H1 (cell line): ENCODE results near the gene RDH11. TPM values are rescaled to one million over a fixed set of nuclear protein-coding genes. Genes with fewer than 3 reads are reported as not detected.

Experiments used
- CTCF ChIA-PET: fragments of 300-600 bp; sonication (Branson Sonifier 250); formaldehyde crosslinking; loops from one replicate; lab custom pipeline; 2021; ENCODE audit not compliant: partially characterized antibody; lab: Charles Lee
- POLR2A ChIA-PET: fragments of 300-600 bp; sonication (Branson Sonifier 250); formaldehyde crosslinking; loops from one replicate; lab custom pipeline; 2021; ENCODE audit warnings: inconsistent platforms; ENCODE audit not compliant: partially characterized antibody; lab: Charles Lee
- DNase-seq, 2 experiments: peaks; one replicate each; pipeline versions ENCODE4 v3.0.0 to v3.0.0-alpha.2; 2010 to 2022; ENCODE audit warnings: low spot score in 2 of 2, low read depth in 1 of 2, mixed read lengths in 1 of 2
- FAIRE-seq: peaks from 2 replicates; lab custom pipeline; 2011; peaks lifted over from hg19 to GRCh38; lab: Jason Lieb, UNC
- H2AFZ ChIP-seq: 2 replicates; pipeline ENCODE4 v1.8.1; 2012; ENCODE audit warnings: low read length, inconsistent platforms
- H2AK5ac ChIP-seq: 2 replicates; pipeline ENCODE4 v1.6.1; 2013; ENCODE audit warnings: low read depth, low read length
- H2BK120ac ChIP-seq: replicated peaks from 2 replicates; pipeline ENCODE3; 2013; ENCODE audit warnings: low read depth, low read length, inconsistent platforms
- H2BK12ac ChIP-seq: 2 replicates; pipeline ENCODE4 v1.6.1; 2013; ENCODE audit warnings: low read depth, low read length
- H2BK15ac ChIP-seq: 2 replicates; pipeline ENCODE4 v1.6.1; 2013; ENCODE audit warnings: low read length
- H2BK20ac ChIP-seq: 2 replicates; pipeline ENCODE4 v1.6.1; 2013; ENCODE audit warnings: low read length
- H2BK5ac ChIP-seq: 2 replicates; pipeline ENCODE4 v1.6.1; 2013; ENCODE audit warnings: low read depth, low read length
- H3K14ac ChIP-seq: 2 replicates; pipeline ENCODE4 v1.6.1; 2013; ENCODE audit warnings: inconsistent platforms; ENCODE audit not compliant: insufficient read length
- H3K18ac ChIP-seq: 2 replicates; pipeline ENCODE4 v1.6.1; 2013; ENCODE audit warnings: low read length; ENCODE audit errors: extremely low read depth
- H3K23ac ChIP-seq: 2 replicates; pipeline ENCODE4 v1.6.1; 2013; ENCODE audit warnings: inconsistent platforms; ENCODE audit not compliant: insufficient read length
- H3K23me2 ChIP-seq: 2 replicates; pipeline ENCODE4 v1.6.1; 2013; ENCODE audit warnings: low read depth, low read length
- H3K27ac ChIP-seq: 2 replicates; pipeline ENCODE4 v1.6.1; 2011; ENCODE audit warnings: low read depth, low read length, inconsistent platforms
- H3K27me3 ChIP-seq, 4 experiments: replicated peaks in 1 of 4; 1 replicate in 1 of 4; 2 replicates in 3 of 4; pipeline versions ENCODE4 v1.6.1 to v1.8.1; 2011 to 2013; ENCODE audit warnings: low read length in 3 of 4, mild to moderate bottlenecking in 3 of 4, inconsistent platforms in 2 of 4, mixed read lengths in 2 of 4, moderate library complexity in 1 of 4; ENCODE audit not compliant: control insufficient read depth in 3 of 4, insufficient read depth in 3 of 4; ENCODE audit errors: extremely low read depth in 1 of 4
- H3K36me3 ChIP-seq, 4 experiments: 2 replicates each; pipeline versions ENCODE4 v1.6.1 to v1.8.1; 2011 to 2013; ENCODE audit warnings: mild to moderate bottlenecking in 4 of 4, low read length in 3 of 4, moderate library complexity in 2 of 4, control low read depth in 1 of 4, inconsistent platforms in 1 of 4; ENCODE audit not compliant: insufficient read depth in 4 of 4, control insufficient read depth in 2 of 4
- H3K4ac ChIP-seq: replicated peaks from 2 replicates; pipeline ENCODE3; 2013; ENCODE audit warnings: low read length, low read depth, mixed read lengths, inconsistent platforms; ENCODE audit not compliant: insufficient read length
- H3K4me1 ChIP-seq, 4 experiments: replicated peaks in 1 of 4; 1 replicate in 1 of 4; 2 replicates in 3 of 4; pipeline versions ENCODE4 v1.6.1 to v1.8.1; 2011 to 2013; ENCODE audit warnings: low read length in 3 of 4, inconsistent platforms in 2 of 4, mixed read lengths in 1 of 4; ENCODE audit not compliant: insufficient read depth in 4 of 4, control insufficient read depth in 3 of 4
- H3K4me2 ChIP-seq, 2 experiments: 2 replicates each; pipeline versions ENCODE4 v1.6.1 to v1.8.1; 2011 to 2013; ENCODE audit warnings: low read depth in 2 of 2, low read length in 2 of 2, control low read depth in 1 of 2, inconsistent platforms in 1 of 2, mild to moderate bottlenecking in 1 of 2; ENCODE audit not compliant: insufficient read depth in 1 of 2
- H3K4me3 ChIP-seq, 4 experiments: fragments of 200-600, 300-600 bp in 1 of 4; sonication (generic), shearing (Covaris generic), sonication (Bioruptor Twin) in 1 of 4; 2 replicates each; pipeline versions ENCODE4 v1.5.1 to v1.8.1; 2011 to 2016; ENCODE audit warnings: low read length in 4 of 4, low read depth in 3 of 4, control low read depth in 2 of 4, inconsistent platforms in 2 of 4, mild to moderate bottlenecking in 2 of 4, mixed read lengths in 1 of 4, moderate library complexity in 1 of 4; ENCODE audit not compliant: insufficient read depth in 2 of 4; ENCODE audit errors: extremely low read depth in 1 of 4
- H3K56ac ChIP-seq: replicated peaks from 2 replicates; pipeline ENCODE3; 2013; ENCODE audit warnings: low read depth, mild to moderate bottlenecking, mixed read lengths, low read length, inconsistent platforms; ENCODE audit not compliant: insufficient read length
- H3K79me1 ChIP-seq: 2 replicates; pipeline ENCODE4 v1.6.1; 2013; ENCODE audit warnings: low read depth, low read length, control low read depth
- H3K79me2 ChIP-seq, 2 experiments: 2 replicates each; pipeline versions ENCODE4 v1.6.1 to v1.8.1; 2012 to 2013; ENCODE audit warnings: low read length in 2 of 2, mild to moderate bottlenecking in 2 of 2, inconsistent platforms in 1 of 2; ENCODE audit not compliant: insufficient read depth in 2 of 2, control insufficient read depth in 1 of 2
- H3K9ac ChIP-seq, 4 experiments: replicated peaks in 1 of 4; 1 replicate in 1 of 4; 2 replicates in 3 of 4; pipeline versions ENCODE4 v1.6.1 to v1.8.1; 2011 to 2013; ENCODE audit warnings: low read depth in 3 of 4, low read length in 3 of 4, control low read depth in 2 of 4, mild to moderate bottlenecking in 2 of 4, moderate library complexity in 2 of 4, inconsistent platforms in 1 of 4; ENCODE audit errors: extremely low read depth in 1 of 4
- H3K9me3 ChIP-seq, 2 experiments: 2 replicates each; pipeline versions ENCODE4 v1.6.1 to v1.8.1; 2012 to 2013; ENCODE audit warnings: mild to moderate bottlenecking in 2 of 2, moderate library complexity in 2 of 2, control low read depth in 1 of 2, inconsistent platforms in 1 of 2, low read depth in 1 of 2, low read length in 1 of 2, mixed read lengths in 1 of 2; ENCODE audit not compliant: insufficient read depth in 2 of 2
- H4K20me1 ChIP-seq, 2 experiments: replicated peaks in 1 of 2; 2 replicates each; pipeline versions ENCODE3 to v1.8.1; 2011 to 2013; ENCODE audit warnings: inconsistent platforms in 2 of 2, low read length in 2 of 2, mild to moderate bottlenecking in 1 of 2; ENCODE audit not compliant: insufficient read depth in 2 of 2, control insufficient read depth in 1 of 2
- H4K5ac ChIP-seq: 2 replicates; pipeline ENCODE4 v1.6.1; 2013; ENCODE audit warnings: low read length, low read depth, mixed read lengths, inconsistent platforms; ENCODE audit not compliant: insufficient read length
- H4K8ac ChIP-seq: 2 replicates; pipeline ENCODE4 v1.8.0; 2013; ENCODE audit warnings: mild to moderate bottlenecking, moderate library complexity, low read length, inconsistent platforms; ENCODE audit not compliant: insufficient read depth; ENCODE audit errors: extremely low read depth
- H4K91ac ChIP-seq: replicated peaks from 2 replicates; pipeline ENCODE3; 2013; ENCODE audit warnings: low read length, mixed read lengths, inconsistent platforms; ENCODE audit not compliant: insufficient read length
- BACH1 ChIP-seq: IDR thresholded peaks from 2 replicates; pipeline ENCODE4 v1.6.1; 2012; ENCODE audit warnings: low read length, improper control_type of control experiment
- CHD1 ChIP-seq: IDR thresholded peaks from 2 replicates; pipeline ENCODE4 v1.6.1; 2012; ENCODE audit warnings: low read depth, low read length, improper control_type of control experiment
- EGR1 ChIP-seq: IDR thresholded peaks from 2 replicates; pipeline ENCODE4 v1.6.1; 2011; ENCODE audit warnings: low read depth, low read length, borderline replicate concordance
- PHF8 ChIP-seq: fragments of 200-600 bp; sonication (generic); conservative IDR thresholded peaks from 2 replicates; pipeline ENCODE4 v1.7.1; 2012; ENCODE audit warnings: low read depth, mild to moderate bottlenecking, inconsistent platforms, low read length, moderate library complexity
- POLR2A ChIP-seq, 2 experiments: IDR thresholded peaks; 1 replicate in 1 of 2; 2 replicates in 1 of 2; pipeline ENCODE4 v1.6.1; 2011; ENCODE audit warnings: low read depth in 2 of 2, low read length in 2 of 2, mild to moderate bottlenecking in 2 of 2; ENCODE audit errors: control extremely low read depth in 1 of 2
- POLR2AphosphoS5 ChIP-seq: IDR thresholded peaks from 2 replicates; pipeline ENCODE4 v1.6.1; 2011; ENCODE audit warnings: low read depth, low read length
- RBBP5 ChIP-seq: IDR thresholded peaks from 2 replicates; pipeline ENCODE4 v1.7.1; 2012; ENCODE audit warnings: low read depth, mild to moderate bottlenecking, inconsistent platforms, low read length, moderate library complexity, borderline replicate concordance
- SIN3A ChIP-seq, 2 experiments: IDR thresholded peaks in 1 of 2; conservative IDR thresholded peaks in 1 of 2; 2 replicates each; pipeline ENCODE4 v1.6.1; 2011 to 2012; ENCODE audit warnings: low read length in 2 of 2, improper control_type of control experiment in 1 of 2, low read depth in 1 of 2, mild to moderate bottlenecking in 1 of 2
- SIX5 ChIP-seq: IDR thresholded peaks from 2 replicates; pipeline ENCODE4 v1.6.1; 2011; ENCODE audit warnings: mild to moderate bottlenecking, low read depth, low read length
- SP1 ChIP-seq: IDR thresholded peaks from 2 replicates; pipeline ENCODE4 v1.6.1; 2011; ENCODE audit warnings: low read depth, low read length
- TAF1 ChIP-seq: IDR thresholded peaks from 2 replicates; pipeline ENCODE4 v1.6.1; 2011; ENCODE audit warnings: mild to moderate bottlenecking, low read depth, low read length
- WGBS, 2 experiments: shearing (Covaris generic) in 1 of 2; methylation state at CpG; one replicate each; pipeline versions ENCODE4 v1.1.6 to v1.1.7; 2013 to 2015; ENCODE audit warnings: low lambda C conversion rate in 2 of 2, mixed read lengths in 2 of 2, inconsistent platforms in 1 of 2, low coverage in 1 of 2, missing lambda C conversion rate in 1 of 2; ENCODE audit not compliant: insufficient replicate concordance in 2 of 2, insufficient coverage in 1 of 2, insufficient read length in 1 of 2; ENCODE audit errors: extremely low coverage in 1 of 2, missing lambda C conversion rate in 1 of 2; 5-methylcytosine and 5-hydroxymethylcytosine counted together
- polyA plus RNA-seq, 7 experiments: library from polyadenylated mRNA; depleted of rRNA in 3 of 7; stranded (reverse) in 5 of 7; unstranded in 2 of 7; fragments of >200 nt in 5 of 7; fragments of 200-250 nt in 2 of 7; gene quantifications; 1 replicate in 5 of 7; 2 replicates in 1 of 7; 4 replicates in 1 of 7; pipeline versions ENCODE4 v1.2.1 to v1.2.3, GENCODE V29; 2011 to 2013; ENCODE audit warnings: missing spikeins in 2 of 7, mixed read lengths in 2 of 7
- total RNA-seq: library from RNA; stranded (reverse); fragmentation: NEBNext Ultra II Directional; extraction: Animal tissue kit (Norgen Biotek cat#: 25700); gene quantifications from 2 replicates; pipeline ENCODE4 v1.2.1, GENCODE V29; 2021

The RDH11 gene
- total and polyA plus RNA-seq, 2 of the 8 experiments (the other 6 are each of a cell fraction or from before 2014, with no cell fraction given), result 104 to 117 TPM

- peak in 1 of 2 experiments; percentile 89 for DNase-seq
- CTCF ChIA-PET, result interaction anchor here (0.6 to 1.6 kb wide), 12 partner anchors 11 to 163 kb away, joined by 3 to 6 read pairs (median 3); partner anchors contain the start of genes ARG2 and PIGH
- TF ChIP-seq CHD1, result no peak
- TF ChIP-seq PHF8, result peak; percentile 95; the same call in 1 of the 2 replicates
- TF ChIP-seq SP1, result peak; percentile 40; the same call in 1 of the 2 replicates
- peak; percentile 63 to 83 for TF ChIP-seq POLR2A (IDR thresholded peaks at IDR 0.05; ENCODE audit: control extremely low read depth in 1 of 2, low read depth in 2 of 2, low read length in 2 of 2)
- no peak for TF ChIP-seq BACH1
- TF ChIP-seq SIN3A (conservative IDR thresholded peaks at IDR 0.05 in 1 of 2, IDR thresholded peaks at IDR 0.05 in 1 of 2; ENCODE audit: low read depth in 1 of 2, low read length in 2 of 2), result peak; percentile 27 to 90; a peak in 3 of 4 replicates
- TF ChIP-seq SIX5, result peak; percentile 58; the same call in 1 of the 2 replicates
- TF ChIP-seq TAF1, result peak; percentile 62
- 0 out of 2 replicates have a peak, but pooled peaks have one; percentile 36 for TF ChIP-seq EGR1
- TF ChIP-seq POLR2AphosphoS5, result peak; percentile 37
- 0 out of 2 replicates have a peak, but pooled peaks have one; percentile 71 for TF ChIP-seq RBBP5
Observed at GRCh38 chr14:67674480-67675218, 20.9 kb downstream of the RDH11 start, which contains the start of gene VTI1B. VTI1B (minus strand) TSS chr14:67674632; CDS start chr14:67674489, 143 bp downstream.

More at GRCh38 chr14:67674480-67675218, 20.9 kb downstream of the RDH11 start, which contains the start of gene VTI1B:
- Histone ChIP-seq H3K4me1 (no peaks in the 10 kb centered on the region; a peak in 2 of 7 replicates), H2AK5ac (no peak within 1 kb of the TSS), H3K4ac (no peak within 1 kb of the TSS), H3K56ac (peak within 1 kb of the TSS; percentile 77), H3K79me1 (peaks cover 2% of the 10 kb centered on the region; the same call in 1 of the 2 replicates), H3K79me2 (peaks cover 3 to 38% of the 10 kb centered on the region in 2 experiments; a peak in 3 of 4 replicates), H2BK15ac (no peak within 1 kb of the TSS), H4K20me1 (peaks cover 10 to 13% of the 10 kb centered on the region in 2 experiments), H3K27me3 (no peaks in the 10 kb centered on the region), H4K5ac (peak within 1 kb of the TSS; percentile 98), H3K14ac (no peak within 1 kb of the TSS), H3K4me2 (peak within 1 kb of the TSS; percentile 67 to 74), H2BK120ac (no peak within 1 kb of the TSS), H2BK12ac (0 out of 2 replicates have a peak within 1 kb of the TSS, but pooled peaks have one; percentile 84), H3K36me3 (peaks cover 5 to 24% (median 10%) of the 10 kb centered on the region in 4 experiments), H2BK5ac (peak within 1 kb of the TSS; percentile 98), H3K27ac (peak within 1 kb of the TSS; percentile 99), H3K9me3 (no peaks in the 10 kb centered on the region), H3K9ac (peak within 1 kb of the TSS; percentile 87 to 99 (median 95)), H3K4me3 (peak within 1 kb of the TSS; percentile 77 to 96 (median 80)), H3K23ac (no peak within 1 kb of the TSS), H3K23me2 (no peaks in the 10 kb centered on the region; the same call in 1 of the 2 replicates), H4K8ac (peak within 1 kb of the TSS; percentile 100), H2AFZ (peak within 1 kb of the TSS; percentile 73; the same call in 1 of the 2 replicates), H4K91ac (peak within 1 kb of the TSS; percentile 67), H3K18ac (peak within 1 kb of the TSS; percentile 93), H2BK20ac (no peak within 1 kb of the TSS)
- WGBS, 2 experiments, result 3% methylated on average over 79 of the region's 87 CpGs; no CpG with 5 or more reads in 1 of the 2 experiments
- no peak for FAIRE-seq
- POLR2A ChIA-PET, result interaction anchor here (0.7 to 3.9 kb wide), 8 partner anchors 17 to 133 kb away, joined by 3 to 21 read pairs (median 4); partner anchors contain the start of genes ARG2, PIGH and RDH11
